T-helper 2 cell treated with Interferon-gamma antibody and Interleukin-4, amounts not matched to agents 100 ng/mL and 5 ng/mL, for 36 hours (primary cell): ENCODE data around the gene MRPL51. TPM values are rescaled to one million over a fixed set of nuclear protein-coding genes. Genes with fewer than 3 reads are reported as not detected.
"Not testable (repeated sequence)": the region's sequence is repeated elsewhere in the genome, so short reads cannot be mapped to it uniquely, and the experiment has no call there.

Experiments
- intact Hi-C: fragments of 100-400 bp; cut with micrococcal nuclease; formaldehyde crosslinking; loops from one replicate; pipeline ENCODE4 v1.15.1; 2023
- total RNA-seq: library from RNA; stranded (reverse); gene quantifications from 2 replicates; pipeline ENCODE4 v1.2.3, GENCODE V29; 2022

The MRPL51 gene
- total RNA-seq, 1 donor from 2014 or later = 234 TPM

- intact Hi-C loops = loop anchor here (1.0 to 5.0 kb wide), 8 partner anchors 23 to 359 kb away; partner anchors contain the start of genes CDCA3, GAPDH, IFFO1 and NOP2
Observed at GRCh38 chr12:6493497-6494257, 615 bp upstream of the MRPL51 start, which contains the start of gene NCAPD2. TSS of gene NCAPD2 (plus strand) at chr12:6494102. CDS start at chr12:6495099, 997 bp downstream.

- intact Hi-C loops = loop anchor here (5.0 kb wide), 1 partner anchor 362 kb away; the partner anchor contains the start of genes CDCA3 and USP5
Observed at GRCh38 chr12:6490673-6491072, 2.4 kb downstream of the MRPL51 start.

GRCh38 chr12:6489449-6489848 is 3.6 kb downstream of the MRPL51 start:
- intact Hi-C loops = no loop called here

GRCh38 chr12:6488240-6488639 is 4.8 kb downstream of the MRPL51 start:
- intact Hi-C loops = no loop called here

- intact Hi-C loops = no loop called here
Observed at GRCh38 chr12:6478416-6478815, 14.6 kb downstream of the MRPL51 start.

- intact Hi-C loops = not testable (repeated sequence)
Observed at GRCh38 chr12:6477601-6478377, 15.3 kb downstream of the MRPL51 start.

GRCh38 chr12:6476489-6476888 is 16.6 kb downstream of the MRPL51 start:
- intact Hi-C loops = no loop called here

- intact Hi-C loops = not testable (repeated sequence)
Observed at GRCh38 chr12:6475233-6475975, 17.7 kb downstream of the MRPL51 start.

GRCh38 chr12:6472491-6472890 is 20.6 kb downstream of the MRPL51 start:
- intact Hi-C loops = no loop called here

GRCh38 chr12:6471989-6472360 is 21.1 kb downstream of the MRPL51 start:
- intact Hi-C loops = loop anchor here (2.0 kb wide), 1 partner anchor 27 kb away; the partner anchor contains the start of gene CD27

- intact Hi-C loops = loop anchor here (1.0 to 2.0 kb wide), 4 partner anchors 8 to 64 kb away; partner anchors contain the start of genes CD27, GAPDH and MRPL51
Observed at GRCh38 chr12:6470375-6471163, 22.5 kb downstream of the MRPL51 start, which contains the start of gene VAMP1. TSS of gene VAMP1 (minus strand) at chr12:6470677. CDS start at chr12:6470531, 146 bp downstream.

GRCh38 chr12:6469609-6470374 is 23.3 kb downstream of the MRPL51 start:
- intact Hi-C loops = loop anchor here (1.0 to 2.0 kb wide), 4 partner anchors 7 to 65 kb away; partner anchors contain the start of genes CD27, GAPDH and MRPL51

- intact Hi-C loops = no loop called here
Observed at GRCh38 chr12:6469092-6469491, 24.0 kb downstream of the MRPL51 start.

- intact Hi-C loops = no loop called here
Observed at GRCh38 chr12:6468283-6468575, 24.8 kb downstream of the MRPL51 start.

GRCh38 chr12:6467571-6468282 is 25.3 kb downstream of the MRPL51 start:
- intact Hi-C loops = not testable (repeated sequence)

GRCh38 chr12:6466751-6467150 is 26.3 kb downstream of the MRPL51 start:
- intact Hi-C loops = not testable (repeated sequence)

GRCh38 chr12:6466184-6466573 is 26.9 kb downstream of the MRPL51 start:
- intact Hi-C loops = no loop called here

- intact Hi-C loops = loop anchor here (1.0 kb wide), 1 partner anchor 42 kb away; no protein-coding TSS in a partner anchor
Observed at GRCh38 chr12:6465467-6466183, 27.4 kb downstream of the MRPL51 start.
